ENCODE measurements around the gene RBM48.
"Not testable (repeated sequence)": the region's sequence is repeated elsewhere in the genome, so short reads cannot be mapped to it uniquely, and the experiment has no call there.

RBM48 gene

DNA sequence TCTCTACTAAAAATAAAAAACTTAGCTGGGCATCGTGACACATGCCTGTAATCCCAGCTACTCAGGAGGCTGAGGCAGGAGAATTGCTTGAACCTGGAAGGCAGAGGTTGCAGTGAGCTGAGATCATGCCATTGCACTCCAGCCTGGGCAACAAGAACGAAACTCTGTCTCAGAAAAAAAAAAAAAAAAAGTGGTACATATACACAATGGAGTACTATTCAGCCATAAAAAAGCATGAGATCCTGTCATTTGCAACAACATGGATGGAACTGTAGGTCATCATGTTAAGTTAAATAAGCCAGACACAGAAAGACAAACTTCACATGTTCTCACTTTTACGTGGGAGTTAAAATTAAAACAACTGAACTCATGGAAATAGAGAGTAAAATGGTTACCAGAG is 14.9 kb downstream of the RBM48 start:
- H3K4me1 ChIP-seq (ENCODE audit: control insufficient read depth, insufficient read depth, low read length); H3K27ac ChIP-seq (ENCODE audit: extremely low read depth, low read depth, low read length); POLR2A ChIA-PET; H3K4me3 ChIP-seq (ENCODE audit: low read depth, low read length); H3K36me3 ChIP-seq (ENCODE audit: control insufficient read depth in 2 of 2, insufficient read depth in 1 of 2, low read length in 2 of 2); H3K9me3 ChIP-seq (ENCODE audit: control insufficient read depth, insufficient read depth, low read depth, low read length): not testable (repeated sequence)
- CTCF ChIA-PET = interaction anchor here (0.6 to 1.2 kb wide), 3 partner anchors 15 to 475 kb away, joined by 3 to 4 read pairs (median 3); partner anchors contain the start of gene RBM48
- peak; percentile 85 for TF ChIP-seq ZNF146 (tag by site-specific recombination; IDR thresholded peaks at IDR 0.05)

DNA sequence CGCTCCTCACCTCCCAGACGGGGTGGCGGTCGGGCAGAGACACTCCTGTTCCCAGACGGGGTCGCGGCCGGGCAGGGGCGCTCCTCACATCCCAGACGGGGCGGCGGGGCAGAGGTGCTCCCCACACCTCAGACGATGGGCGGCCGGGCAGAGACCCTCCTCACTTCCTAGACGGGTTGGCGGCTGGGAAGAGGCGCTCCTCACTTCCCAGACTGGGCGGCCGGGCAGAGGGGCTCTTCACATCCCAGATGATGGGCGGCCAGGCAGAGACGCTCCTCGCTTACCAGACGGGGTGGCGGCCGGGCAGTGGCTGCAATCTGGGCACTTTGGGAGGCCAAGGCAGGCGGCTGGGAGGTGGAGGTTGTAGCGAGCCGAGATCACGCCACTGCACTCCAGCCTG is 16.5 kb downstream of the RBM48 start:
- POLR2A ChIA-PET; H3K4me1 ChIP-seq (ENCODE audit: control insufficient read depth, insufficient read depth, low read length); H3K9me3 ChIP-seq (ENCODE audit: control insufficient read depth, insufficient read depth, low read depth, low read length); H3K4me3 ChIP-seq (ENCODE audit: low read depth, low read length); CTCF ChIA-PET; H3K27ac ChIP-seq (ENCODE audit: extremely low read depth, low read depth, low read length); H3K36me3 ChIP-seq (ENCODE audit: control insufficient read depth in 2 of 2, insufficient read depth in 1 of 2, low read length in 2 of 2): not testable (repeated sequence)

DNA sequence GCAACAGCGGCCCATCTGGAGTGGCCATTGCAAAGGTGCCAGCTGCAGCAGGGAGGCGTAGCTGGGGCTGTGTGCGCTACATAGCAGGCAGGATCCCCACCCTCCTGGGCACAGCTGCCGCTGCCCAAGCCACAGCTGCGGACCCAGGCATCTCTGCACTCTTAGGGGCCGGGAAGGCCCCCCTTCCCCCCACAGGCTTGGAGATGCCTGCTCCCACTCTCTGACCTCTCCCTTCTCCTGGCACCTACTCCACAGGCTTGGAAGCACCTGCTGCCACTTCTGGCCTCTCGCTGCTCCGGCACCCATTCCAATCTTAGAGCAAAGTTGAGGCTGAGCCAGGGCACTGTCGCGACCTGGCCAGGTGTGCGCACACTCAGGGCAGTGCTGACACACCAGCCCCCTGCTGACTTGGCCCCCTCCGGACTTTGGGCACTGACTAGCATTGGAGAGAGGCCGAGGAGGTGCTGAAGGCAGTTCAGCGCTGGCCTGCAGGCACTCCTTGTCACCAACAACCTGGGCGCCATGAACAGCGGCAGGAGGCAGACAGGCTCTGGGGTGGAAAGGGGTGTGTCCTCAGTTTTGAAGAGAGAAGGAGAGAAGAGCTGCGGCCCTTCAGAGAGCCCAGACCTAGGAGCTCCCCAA is 18.4 kb downstream of the RBM48 start:
- H3K36me3 ChIP-seq (ENCODE audit: control insufficient read depth in 2 of 2, insufficient read depth in 1 of 2, low read length in 2 of 2) = no peaks in the 10 kb centered on the region
- no peak overlapping the region for H3K4me3 ChIP-seq (ENCODE audit: low read depth, low read length)
- no peak overlapping the region for H3K27ac ChIP-seq (ENCODE audit: extremely low read depth, low read depth, low read length)
- no peaks in the 10 kb centered on the region for H3K4me1 ChIP-seq (ENCODE audit: control insufficient read depth, insufficient read depth, low read length)
- ChIA-PET POLR2A (no interaction called here), CTCF (no interaction called here)
- no peak for TF ChIP-seq ZNF366 (tag by site-specific recombination; conservative IDR thresholded peaks at IDR 0.05)
- no peak for TF ChIP-seq EGR2 (tag by site-specific recombination; IDR thresholded peaks at IDR 0.05; ENCODE audit: low read depth)
- TF ChIP-seq ZBTB20 (tag by site-specific recombination; IDR thresholded peaks at IDR 0.05) = no peak
- TF ChIP-seq, protein P1, sequence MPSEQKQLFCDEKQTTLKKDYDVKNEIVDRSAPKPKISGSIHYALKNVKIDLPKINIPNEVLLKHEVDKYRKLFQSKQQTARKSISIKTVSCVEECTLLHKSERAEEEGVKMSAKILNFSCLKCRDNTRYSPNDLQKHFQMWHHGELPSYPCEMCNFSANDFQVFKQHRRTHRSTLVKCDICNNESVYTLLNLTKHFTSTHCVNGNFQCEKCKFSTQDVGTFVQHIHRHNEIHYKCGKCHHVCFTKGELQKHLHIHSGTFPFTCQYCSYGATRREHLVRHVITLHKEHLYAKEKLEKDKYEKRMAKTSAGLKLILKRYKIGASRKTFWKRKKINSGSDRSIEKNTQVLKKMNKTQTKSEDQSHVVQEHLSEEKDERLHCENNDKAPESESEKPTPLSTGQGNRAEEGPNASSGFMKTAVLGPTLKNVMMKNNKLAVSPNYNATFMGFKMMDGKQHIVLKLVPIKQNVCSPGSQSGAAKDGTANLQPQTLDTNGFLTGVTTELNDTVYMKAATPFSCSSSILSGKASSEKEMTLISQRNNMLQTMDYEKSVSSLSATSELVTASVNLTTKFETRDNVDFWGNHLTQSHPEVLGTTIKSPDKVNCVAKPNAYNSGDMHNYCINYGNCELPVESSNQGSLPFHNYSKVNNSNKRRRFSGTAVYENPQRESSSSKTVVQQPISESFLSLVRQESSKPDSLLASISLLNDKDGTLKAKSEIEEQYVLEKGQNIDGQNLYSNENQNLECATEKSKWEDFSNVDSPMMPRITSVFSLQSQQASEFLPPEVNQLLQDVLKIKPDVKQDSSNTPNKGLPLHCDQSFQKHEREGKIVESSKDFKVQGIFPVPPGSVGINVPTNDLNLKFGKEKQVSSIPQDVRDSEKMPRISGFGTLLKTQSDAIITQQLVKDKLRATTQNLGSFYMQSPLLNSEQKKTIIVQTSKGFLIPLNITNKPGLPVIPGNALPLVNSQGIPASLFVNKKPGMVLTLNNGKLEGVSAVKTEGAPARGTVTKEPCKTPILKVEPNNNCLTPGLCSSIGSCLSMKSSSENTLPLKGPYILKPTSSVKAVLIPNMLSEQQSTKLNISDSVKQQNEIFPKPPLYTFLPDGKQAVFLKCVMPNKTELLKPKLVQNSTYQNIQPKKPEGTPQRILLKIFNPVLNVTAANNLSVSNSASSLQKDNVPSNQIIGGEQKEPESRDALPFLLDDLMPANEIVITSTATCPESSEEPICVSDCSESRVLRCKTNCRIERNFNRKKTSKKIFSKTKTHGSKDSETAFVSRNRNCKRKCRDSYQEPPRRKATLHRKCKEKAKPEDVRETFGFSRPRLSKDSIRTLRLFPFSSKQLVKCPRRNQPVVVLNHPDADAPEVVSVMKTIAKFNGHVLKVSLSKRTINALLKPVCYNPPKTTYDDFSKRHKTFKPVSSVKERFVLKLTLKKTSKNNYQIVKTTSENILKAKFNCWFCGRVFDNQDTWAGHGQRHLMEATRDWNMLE (tag by site-specific recombination; conservative IDR thresholded peaks at IDR 0.05; ENCODE audit: low read depth) = no peak
- no peak for TF ChIP-seq ZNF843 (tag by site-specific recombination; IDR thresholded peaks at IDR 0.05)
- no peak for TF ChIP-seq ZBTB1 (tag by site-specific recombination; IDR thresholded peaks at IDR 0.05)
- TF ChIP-seq, protein P2, sequence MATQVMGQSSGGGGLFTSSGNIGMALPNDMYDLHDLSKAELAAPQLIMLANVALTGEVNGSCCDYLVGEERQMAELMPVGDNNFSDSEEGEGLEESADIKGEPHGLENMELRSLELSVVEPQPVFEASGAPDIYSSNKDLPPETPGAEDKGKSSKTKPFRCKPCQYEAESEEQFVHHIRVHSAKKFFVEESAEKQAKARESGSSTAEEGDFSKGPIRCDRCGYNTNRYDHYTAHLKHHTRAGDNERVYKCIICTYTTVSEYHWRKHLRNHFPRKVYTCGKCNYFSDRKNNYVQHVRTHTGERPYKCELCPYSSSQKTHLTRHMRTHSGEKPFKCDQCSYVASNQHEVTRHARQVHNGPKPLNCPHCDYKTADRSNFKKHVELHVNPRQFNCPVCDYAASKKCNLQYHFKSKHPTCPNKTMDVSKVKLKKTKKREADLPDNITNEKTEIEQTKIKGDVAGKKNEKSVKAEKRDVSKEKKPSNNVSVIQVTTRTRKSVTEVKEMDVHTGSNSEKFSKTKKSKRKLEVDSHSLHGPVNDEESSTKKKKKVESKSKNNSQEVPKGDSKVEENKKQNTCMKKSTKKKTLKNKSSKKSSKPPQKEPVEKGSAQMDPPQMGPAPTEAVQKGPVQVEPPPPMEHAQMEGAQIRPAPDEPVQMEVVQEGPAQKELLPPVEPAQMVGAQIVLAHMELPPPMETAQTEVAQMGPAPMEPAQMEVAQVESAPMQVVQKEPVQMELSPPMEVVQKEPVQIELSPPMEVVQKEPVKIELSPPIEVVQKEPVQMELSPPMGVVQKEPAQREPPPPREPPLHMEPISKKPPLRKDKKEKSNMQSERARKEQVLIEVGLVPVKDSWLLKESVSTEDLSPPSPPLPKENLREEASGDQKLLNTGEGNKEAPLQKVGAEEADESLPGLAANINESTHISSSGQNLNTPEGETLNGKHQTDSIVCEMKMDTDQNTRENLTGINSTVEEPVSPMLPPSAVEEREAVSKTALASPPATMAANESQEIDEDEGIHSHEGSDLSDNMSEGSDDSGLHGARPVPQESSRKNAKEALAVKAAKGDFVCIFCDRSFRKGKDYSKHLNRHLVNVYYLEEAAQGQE (tag by site-specific recombination; IDR thresholded peaks at IDR 0.05) = no peak
- TF ChIP-seq, protein P3, sequence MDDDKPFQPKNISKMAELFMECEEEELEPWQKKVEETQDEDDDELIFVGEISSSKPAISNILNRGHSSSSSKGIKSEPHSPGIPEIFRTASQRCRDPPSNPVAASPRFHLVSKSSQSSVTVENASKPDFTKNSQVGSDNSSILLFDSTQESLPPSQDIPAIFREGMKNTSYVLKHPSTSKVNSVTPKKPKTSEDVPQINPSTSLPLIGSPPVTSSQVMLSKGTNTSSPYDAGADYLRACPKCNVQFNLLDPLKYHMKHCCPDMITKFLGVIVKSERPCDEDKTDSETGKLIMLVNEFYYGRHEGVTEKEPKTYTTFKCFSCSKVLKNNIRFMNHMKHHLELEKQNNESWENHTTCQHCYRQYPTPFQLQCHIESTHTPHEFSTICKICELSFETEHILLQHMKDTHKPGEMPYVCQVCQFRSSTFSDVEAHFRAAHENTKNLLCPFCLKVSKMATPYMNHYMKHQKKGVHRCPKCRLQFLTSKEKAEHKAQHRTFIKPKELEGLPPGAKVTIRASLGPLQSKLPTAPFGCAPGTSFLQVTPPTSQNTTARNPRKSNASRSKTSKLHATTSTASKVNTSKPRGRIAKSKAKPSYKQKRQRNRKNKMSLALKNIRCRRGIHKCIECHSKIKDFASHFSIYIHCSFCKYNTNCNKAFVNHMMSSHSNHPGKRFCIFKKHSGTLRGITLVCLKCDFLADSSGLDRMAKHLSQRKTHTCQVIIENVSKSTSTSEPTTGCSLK (tag by site-specific recombination; IDR thresholded peaks at IDR 0.05) = no peak
- no peak for TF ChIP-seq IKZF3 (tag by site-specific recombination; IDR thresholded peaks at IDR 0.05)
- TF ChIP-seq ZNF600 (tag by site-specific recombination; IDR thresholded peaks at IDR 0.05) = no peak
- TF ChIP-seq ZNF433 (tag by site-specific recombination; IDR thresholded peaks at IDR 0.05; ENCODE audit: low read depth) = no peak
- no peak for TF ChIP-seq ZNF785 (tag by site-specific recombination; IDR thresholded peaks at IDR 0.05)
- TF ChIP-seq KLF8 (tag by site-specific recombination; IDR thresholded peaks at IDR 0.05) = no peak
- TF ChIP-seq ZNF701 (tag by site-specific recombination; IDR thresholded peaks at IDR 0.05) = no peak
- no peak for TF ChIP-seq ZFHX2 (tag by site-specific recombination; conservative IDR thresholded peaks at IDR 0.05)
- no peak for TF ChIP-seq ZNF48 (tag by site-specific recombination; IDR thresholded peaks at IDR 0.05)
- TF ChIP-seq ZNF544 (tag by site-specific recombination; IDR thresholded peaks at IDR 0.05) = no peak
- TF ChIP-seq ZFP41 (tag by site-specific recombination; IDR thresholded peaks at IDR 0.05; ENCODE audit: borderline replicate concordance) = no peak
- no peaks in the 10 kb centered on the region for H3K9me3 ChIP-seq (ENCODE audit: control insufficient read depth, insufficient read depth, low read depth, low read length)
